Right lobe of liver (tissue), 4 donors: Measurements from ENCODE around the gene KCNG4.
"Not testable (repeated sequence)": the region's sequence is repeated elsewhere in the genome, so short reads cannot be mapped to it uniquely, and the experiment has no call there.

Source experiments
- POLR2A ChIP-seq: fragments of 450-650 bp; IDR thresholded peaks from one replicate; pipeline ENCODE4 v1.6.1; 2017; ENCODE audit warnings: antibody characterized with exemption, mild to moderate bottlenecking
- TF ChIP-seq, protein P1 (sequence below), 4 donors: fragments of 200-600 bp in 3 of 4; fragments of 450-650 bp in 1 of 4; IDR thresholded peaks; one replicate each; pipeline versions ENCODE4 v1.5.1 to v1.8.0; 2016 to 2022; ENCODE audit warnings: antibody characterized with exemption in 4 of 4, mild to moderate bottlenecking in 2 of 4
- donor health status: DM: no; HTN: no; CAD: no.
- donor health status: DM: no; HTN: no; CAD: no.
- donor health status: DM: no; HTN: yes; CAD: no.

DNA sequence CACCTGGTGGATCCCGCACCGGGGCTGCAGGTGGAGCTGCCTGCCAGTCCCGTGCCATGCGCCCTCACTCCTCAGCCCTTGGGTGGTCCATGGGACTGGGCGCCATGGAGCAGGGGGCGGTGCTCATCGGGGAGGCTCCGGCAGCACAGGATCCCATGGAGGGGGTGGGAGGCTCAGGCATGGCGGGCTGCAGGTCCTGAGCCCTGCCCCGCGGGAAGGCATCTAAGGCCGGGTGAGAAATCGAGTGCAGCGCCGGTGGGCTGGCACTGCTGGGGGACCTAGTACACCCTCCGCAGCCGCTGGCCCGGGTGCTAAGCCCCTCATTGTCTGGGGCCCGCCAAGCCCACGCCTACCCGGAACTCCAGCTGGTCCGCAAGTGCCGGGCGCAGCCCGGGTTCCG, 35.3 kb downstream of the KCNG4 start:
- TF ChIP-seq POLR2A: not testable (repeated sequence)
- TF ChIP-seq, protein P1, sequence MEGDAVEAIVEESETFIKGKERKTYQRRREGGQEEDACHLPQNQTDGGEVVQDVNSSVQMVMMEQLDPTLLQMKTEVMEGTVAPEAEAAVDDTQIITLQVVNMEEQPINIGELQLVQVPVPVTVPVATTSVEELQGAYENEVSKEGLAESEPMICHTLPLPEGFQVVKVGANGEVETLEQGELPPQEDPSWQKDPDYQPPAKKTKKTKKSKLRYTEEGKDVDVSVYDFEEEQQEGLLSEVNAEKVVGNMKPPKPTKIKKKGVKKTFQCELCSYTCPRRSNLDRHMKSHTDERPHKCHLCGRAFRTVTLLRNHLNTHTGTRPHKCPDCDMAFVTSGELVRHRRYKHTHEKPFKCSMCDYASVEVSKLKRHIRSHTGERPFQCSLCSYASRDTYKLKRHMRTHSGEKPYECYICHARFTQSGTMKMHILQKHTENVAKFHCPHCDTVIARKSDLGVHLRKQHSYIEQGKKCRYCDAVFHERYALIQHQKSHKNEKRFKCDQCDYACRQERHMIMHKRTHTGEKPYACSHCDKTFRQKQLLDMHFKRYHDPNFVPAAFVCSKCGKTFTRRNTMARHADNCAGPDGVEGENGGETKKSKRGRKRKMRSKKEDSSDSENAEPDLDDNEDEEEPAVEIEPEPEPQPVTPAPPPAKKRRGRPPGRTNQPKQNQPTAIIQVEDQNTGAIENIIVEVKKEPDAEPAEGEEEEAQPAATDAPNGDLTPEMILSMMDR (IDR thresholded peaks at IDR 0.05): not testable (repeated sequence)
